ENCODE measurements around the gene CLEC3B. TPM values are rescaled to one million over a fixed set of nuclear protein-coding genes. Genes with fewer than 3 reads are reported as not detected.

CLEC3B gene
- total RNA-seq, 3 donors from 2014 or later, result 14.7 to 24.0 (median 22.2) TPM

DNA sequence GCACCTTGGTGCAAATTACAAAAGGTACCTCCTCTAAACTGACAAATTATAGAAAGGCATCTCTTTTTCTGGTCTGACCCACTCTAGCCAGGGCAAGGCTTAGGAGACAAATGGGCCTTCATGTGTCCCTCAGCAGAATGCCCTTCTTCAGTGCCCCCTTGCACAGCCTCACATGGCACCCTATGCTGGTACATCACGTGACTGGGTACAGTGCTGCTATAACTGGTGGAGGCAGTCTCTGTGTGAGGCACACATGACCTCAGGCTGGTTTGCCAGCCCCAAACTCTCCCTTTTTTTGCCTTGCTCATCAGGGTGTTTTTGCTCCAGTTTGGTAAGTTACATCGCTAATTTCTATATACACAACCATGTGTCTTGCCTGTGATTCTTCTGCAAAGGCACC, 3.1 kb downstream of the CLEC3B start:
- DNase-seq, result no peak
- no peaks in the 10 kb centered on the region for H3K9me3 ChIP-seq
- peaks cover 2% of the 10 kb centered on the region for H3K4me1 ChIP-seq (ENCODE audit: low read depth)
- no peak for ATAC-seq
- H3K36me3 ChIP-seq (ENCODE audit: low read depth), result no peaks in the 10 kb centered on the region
- no peak overlapping the region for H3K4me3 ChIP-seq
- intact Hi-C loops (cut with DNase I, micrococcal nuclease), result no loop called here
- TF ChIP-seq CTCF (IDR thresholded peaks at IDR 0.05), result no peak

- no peak overlapping the region for H3K4me3 ChIP-seq
- no peak for ATAC-seq
Measured at GRCh38 chr3:45029661-45030060, 3.6 kb downstream of the CLEC3B start.

DNA sequence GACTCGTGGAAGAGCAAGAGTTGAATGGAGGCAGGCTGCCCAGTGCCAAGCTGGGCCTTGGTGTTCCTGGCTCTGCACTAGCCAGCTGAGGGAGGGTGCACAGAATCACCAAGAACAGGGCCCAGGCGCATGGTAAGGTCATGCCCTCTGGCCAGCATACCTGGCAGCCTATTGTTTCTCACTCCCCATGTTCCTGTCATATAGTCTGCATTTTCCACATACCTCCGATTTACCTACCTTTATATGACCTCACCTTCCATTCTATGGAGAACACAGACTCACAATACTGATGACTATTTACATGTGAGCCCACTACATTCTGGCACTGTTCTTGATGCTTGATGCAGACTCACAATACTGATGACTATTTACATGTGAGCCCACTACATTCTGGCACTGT, 5.4 kb downstream of the CLEC3B start:
- TF ChIP-seq CTCF (IDR thresholded peaks at IDR 0.05), result no peak
- ATAC-seq (no peak), DNase-seq (no peak)
- intact Hi-C loops (cut with DNase I, micrococcal nuclease), result no loop called here
- H3K4me1 ChIP-seq (ENCODE audit: low read depth), result peaks cover 23% of the 10 kb centered on the region
- no peaks in the 10 kb centered on the region for H3K36me3 ChIP-seq (ENCODE audit: low read depth)
- H3K4me3 ChIP-seq, result no peak overlapping the region
- H3K9me3 ChIP-seq, result no peaks in the 10 kb centered on the region

More at GRCh38 chr3:45029661-45030060, 3.6 kb downstream of the CLEC3B start:
- DNase-seq, result no peak
- Histone ChIP-seq H3K4me1 (ENCODE audit: low read depth) (peaks cover 6% of the 10 kb centered on the region), H3K36me3 (ENCODE audit: low read depth) (no peaks in the 10 kb centered on the region), H3K9me3 (no peaks in the 10 kb centered on the region)
- TF ChIP-seq CTCF (IDR thresholded peaks at IDR 0.05), result no peak
- intact Hi-C loops (cut with DNase I, micrococcal nuclease), result no loop called here

DNA sequence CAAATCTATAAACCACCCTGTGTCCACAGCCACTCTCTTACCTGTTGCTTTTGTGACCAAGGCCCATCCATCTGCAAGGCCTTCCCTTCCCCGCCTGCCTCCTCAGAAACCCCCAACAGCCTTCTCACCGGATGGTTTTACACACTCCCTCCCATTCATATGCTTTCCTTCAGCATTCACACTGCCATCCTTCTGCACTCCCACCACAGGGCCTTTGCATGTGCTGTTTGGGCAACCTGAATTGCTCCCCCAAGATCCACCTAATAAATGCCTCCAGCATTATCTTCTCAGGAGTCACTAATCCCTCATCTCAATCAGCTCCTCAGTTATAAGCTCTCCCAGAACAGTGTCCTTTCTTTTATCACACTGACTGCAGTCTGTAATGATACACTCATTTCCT, 6.0 kb downstream of the CLEC3B start:
- H3K9me3 ChIP-seq, result no peaks in the 10 kb centered on the region
- no peak for TF ChIP-seq CTCF (IDR thresholded peaks at IDR 0.05)
- no peak for DNase-seq
- peaks cover 23% of the 10 kb centered on the region for H3K4me1 ChIP-seq (ENCODE audit: low read depth)
- no peak overlapping the region for H3K4me3 ChIP-seq
- intact Hi-C loops (cut with DNase I, micrococcal nuclease), result no loop called here
- no peaks in the 10 kb centered on the region for H3K36me3 ChIP-seq (ENCODE audit: low read depth)
- no peak for ATAC-seq

DNA sequence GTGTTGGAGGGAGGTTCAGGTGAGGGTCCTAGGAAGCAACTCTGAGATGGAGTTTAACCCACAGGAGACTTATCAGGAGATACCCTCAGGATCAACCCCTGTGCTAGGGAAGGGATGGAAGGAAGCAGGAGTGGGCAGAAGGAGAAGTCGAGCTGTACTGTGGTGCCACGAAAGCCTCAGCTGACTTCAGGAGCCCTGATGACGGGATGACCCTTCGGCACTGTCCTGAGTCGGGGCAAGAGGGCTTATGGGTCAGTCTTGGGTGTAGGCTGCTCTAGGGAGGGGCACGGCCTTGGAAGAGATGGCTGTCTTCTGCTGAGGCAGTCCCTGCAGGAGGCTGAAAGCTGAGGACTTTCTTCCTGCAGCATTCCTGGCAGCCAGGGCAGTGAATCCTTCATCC, 7.7 kb downstream of the CLEC3B start:
- DNase-seq (no peak), ATAC-seq (no peak)
- H3K9me3 ChIP-seq, result no peaks in the 10 kb centered on the region
- intact Hi-C loops (cut with DNase I, micrococcal nuclease), result no loop called here
- H3K4me3 ChIP-seq, result no peak overlapping the region
- H3K4me1 ChIP-seq (ENCODE audit: low read depth), result peaks cover 23% of the 10 kb centered on the region
- no peaks in the 10 kb centered on the region for H3K36me3 ChIP-seq (ENCODE audit: low read depth)
- no peak for TF ChIP-seq CTCF (IDR thresholded peaks at IDR 0.05)

Data from mucosa of descending colon (tissue), 3 donors.